Glomerular visceral epithelial cell (primary cell): Measurements from ENCODE around the gene TMEM151B.

ENCODE experiments used
- DNase-seq: peaks from one replicate; pipeline ENCODE4 v3.0.0-alpha.2; 2016; ENCODE audit errors: extremely low spot score

Gene TMEM151B

GRCh38 chr6:44232676-44233566 is 37.3 kb upstream of the TMEM151B start:
- no peak for DNase-seq

- no peak for DNase-seq
Observed at GRCh38 chr6:44233567-44234100, 36.6 kb upstream of the TMEM151B start.

- peak; percentile 85 for DNase-seq
Observed at GRCh38 chr6:44234101-44235025, 35.9 kb upstream of the TMEM151B start.

GRCh38 chr6:44235269-44235668 is 35.0 kb upstream of the TMEM151B start:
- DNase-seq = no peak

GRCh38 chr6:44235891-44236516 is 34.2 kb upstream of the TMEM151B start:
- no peak for DNase-seq

GRCh38 chr6:44237021-44237812 is 33.0 kb upstream of the TMEM151B start:
- DNase-seq = peak; percentile 100

GRCh38 chr6:44237813-44238433 is 32.3 kb upstream of the TMEM151B start:
- peak; percentile 78 for DNase-seq

- DNase-seq = no peak
Observed at GRCh38 chr6:44238687-44239350, 31.4 kb upstream of the TMEM151B start.

GRCh38 chr6:44243345-44243744 is 26.9 kb upstream of the TMEM151B start:
- DNase-seq = no peak

- no peak for DNase-seq
Observed at GRCh38 chr6:44245391-44245911, 24.8 kb upstream of the TMEM151B start.

- peak; percentile 83 for DNase-seq
Observed at GRCh38 chr6:44245912-44246662, 24.2 kb upstream of the TMEM151B start.

GRCh38 chr6:44246663-44247337 is 23.4 kb upstream of the TMEM151B start, which contains the start of gene HSP90AB1:
Gene HSP90AB1 (plus strand): TSS chr6:44247101. CDS start chr6:44248630, 1,529 bp downstream.
- DNase-seq = peak; percentile 99

- DNase-seq = peak; percentile 61
Observed at GRCh38 chr6:44247338-44248302, 22.6 kb upstream of the TMEM151B start.

GRCh38 chr6:44248579-44248978 is 21.7 kb upstream of the TMEM151B start:
- DNase-seq = no peak

- DNase-seq = no peak
Observed at GRCh38 chr6:44249082-44249748, 21.0 kb upstream of the TMEM151B start.

GRCh38 chr6:44250067-44250717 is 20.1 kb upstream of the TMEM151B start:
- DNase-seq = no peak
